Muscle layer of duodenum (tissue), 2 donors: ENCODE measurements around the gene TCF23.
"Not testable (repeated sequence)": the region's sequence is repeated elsewhere in the genome, so short reads cannot be mapped to it uniquely, and the experiment has no call there.

Source experiments
- H3K27ac ChIP-seq: one replicate; pipeline ENCODE4 v1.7.0; 2013; ENCODE audit warnings: mild to moderate bottlenecking, low read length
- H3K27me3 ChIP-seq: one replicate; pipeline ENCODE4 v1.7.0; 2013; ENCODE audit warnings: low read depth, mild to moderate bottlenecking, control low read depth, low read length
- H3K36me3 ChIP-seq, 2 donors: one replicate each; pipeline ENCODE4 v1.7.0; 2013; ENCODE audit warnings: low read length in 2 of 2, control low read depth in 1 of 2, mild to moderate bottlenecking in 1 of 2; ENCODE audit not compliant: insufficient read depth in 2 of 2, control insufficient read depth in 1 of 2
- H3K4me1 ChIP-seq, 2 donors: one replicate each; pipeline ENCODE4 v1.7.0; 2013; ENCODE audit warnings: low read length in 2 of 2, mild to moderate bottlenecking in 2 of 2, control low read depth in 1 of 2, moderate library complexity in 1 of 2; ENCODE audit not compliant: insufficient read depth in 2 of 2, control insufficient read depth in 1 of 2
- H3K4me3 ChIP-seq, 2 donors: one replicate each; pipeline ENCODE4 v1.7.0; 2013; ENCODE audit warnings: low read length in 2 of 2, low read depth in 1 of 2, mild to moderate bottlenecking in 1 of 2
- H3K9me3 ChIP-seq, 2 donors: one replicate each; pipeline ENCODE4 v1.7.0; 2013; ENCODE audit warnings: low read length in 2 of 2, control low read depth in 1 of 2, mild to moderate bottlenecking in 1 of 2; ENCODE audit not compliant: control insufficient read depth in 1 of 2
- donor health status: healthy.

TCF23 gene

DNA sequence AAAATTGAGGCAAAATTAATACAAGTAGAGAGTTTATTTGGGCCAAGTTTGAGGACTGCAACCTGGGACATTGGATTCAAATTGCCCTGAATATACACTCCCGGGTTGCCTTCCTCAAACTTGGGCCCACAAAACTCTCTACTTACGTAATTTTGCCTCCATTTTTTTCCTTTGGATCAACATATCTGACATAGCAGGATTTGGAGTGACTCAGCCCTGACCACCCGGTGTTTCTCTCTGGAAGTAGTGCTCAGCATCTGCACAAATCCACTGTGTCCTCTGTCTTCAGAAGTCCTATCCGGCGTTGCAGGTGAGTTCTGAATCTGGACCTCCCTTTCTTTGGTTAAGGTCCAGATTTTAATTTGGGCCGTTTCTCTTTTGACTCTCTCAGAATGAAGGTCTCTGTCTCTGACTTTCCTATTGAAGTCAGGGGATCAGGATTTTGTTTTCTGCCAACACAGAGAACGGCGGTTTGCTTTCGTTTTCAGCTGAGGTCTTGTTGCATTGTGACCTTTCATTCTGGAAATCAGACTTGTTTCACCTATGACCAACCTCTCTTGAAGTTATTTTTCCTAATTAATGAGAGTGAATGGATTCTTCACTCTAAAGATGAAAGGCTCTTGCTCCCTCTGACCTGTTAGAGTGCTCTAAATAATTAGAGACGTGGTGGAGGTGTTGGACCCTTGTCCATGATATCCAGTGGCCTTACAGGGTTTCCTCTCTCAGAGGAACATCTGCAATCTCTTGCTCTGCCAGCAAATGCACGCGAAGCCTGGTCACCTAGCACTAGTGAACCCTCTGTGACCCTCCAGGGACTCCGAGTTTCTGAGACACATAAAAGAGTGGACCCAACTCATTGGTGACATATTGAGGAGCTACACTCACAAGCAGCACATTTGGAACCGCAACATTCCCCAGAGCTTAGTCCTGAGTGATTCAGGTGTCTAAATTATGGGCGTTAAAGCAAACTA is 13.6 kb downstream of the TCF23 start:
- Histone ChIP-seq H3K36me3 (no peaks in the 10 kb centered on the region), H3K9me3 (no peaks in the 10 kb centered on the region), H3K27ac (peak overlapping the region; percentile 5), H3K4me1 (no peaks in the 10 kb centered on the region), H3K27me3 (no peaks in the 10 kb centered on the region), H3K4me3 (peak overlapping the region in 1 of 2 donors; percentile 23)

DNA sequence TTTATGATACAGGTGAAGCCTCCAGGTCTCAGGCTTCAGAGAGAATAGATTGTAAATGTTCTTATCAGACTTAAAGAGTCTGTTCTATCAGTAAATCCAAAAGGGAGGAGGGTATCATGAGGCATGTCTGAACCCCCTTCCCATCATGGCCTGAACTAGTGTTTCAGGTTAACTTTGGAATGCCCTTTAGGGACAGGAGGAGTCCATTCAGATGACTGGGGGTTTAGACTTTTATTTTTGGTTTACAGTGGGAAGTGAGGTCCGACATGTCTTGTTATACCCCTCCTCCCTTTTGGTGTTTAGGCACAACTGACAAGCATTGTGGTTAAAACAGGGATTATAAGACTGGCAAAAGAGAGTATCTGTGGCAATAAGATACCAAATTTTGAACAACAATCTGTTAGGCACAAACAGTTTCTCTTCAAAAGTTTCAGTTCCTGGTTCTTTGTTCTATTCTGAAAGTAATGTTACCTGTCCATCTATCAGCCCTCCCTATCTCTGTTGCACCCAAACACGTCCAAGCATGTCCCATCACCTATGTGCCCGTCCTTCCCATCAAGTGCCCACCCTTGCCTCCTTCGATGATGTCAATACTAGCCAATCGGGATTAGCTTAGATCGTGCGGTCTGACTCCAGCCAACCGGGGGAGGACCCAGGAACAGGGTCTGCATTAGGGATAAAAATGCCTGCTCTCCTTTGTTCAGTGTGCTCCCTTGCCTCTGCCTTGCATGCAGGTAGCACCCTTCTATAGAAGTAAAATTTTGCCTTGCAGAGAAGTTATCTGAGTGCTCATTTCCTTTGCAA is 16.4 kb downstream of the TCF23 start:
- Histone ChIP-seq H3K9me3 (no peaks in the 10 kb centered on the region), H3K36me3 (no peaks in the 10 kb centered on the region), H3K4me1 (peaks cover 0 to 3% of the 10 kb centered on the region in 2 donors), H3K27ac (no peak overlapping the region), H3K27me3 (no peaks in the 10 kb centered on the region), H3K4me3 (no peak overlapping the region)

DNA sequence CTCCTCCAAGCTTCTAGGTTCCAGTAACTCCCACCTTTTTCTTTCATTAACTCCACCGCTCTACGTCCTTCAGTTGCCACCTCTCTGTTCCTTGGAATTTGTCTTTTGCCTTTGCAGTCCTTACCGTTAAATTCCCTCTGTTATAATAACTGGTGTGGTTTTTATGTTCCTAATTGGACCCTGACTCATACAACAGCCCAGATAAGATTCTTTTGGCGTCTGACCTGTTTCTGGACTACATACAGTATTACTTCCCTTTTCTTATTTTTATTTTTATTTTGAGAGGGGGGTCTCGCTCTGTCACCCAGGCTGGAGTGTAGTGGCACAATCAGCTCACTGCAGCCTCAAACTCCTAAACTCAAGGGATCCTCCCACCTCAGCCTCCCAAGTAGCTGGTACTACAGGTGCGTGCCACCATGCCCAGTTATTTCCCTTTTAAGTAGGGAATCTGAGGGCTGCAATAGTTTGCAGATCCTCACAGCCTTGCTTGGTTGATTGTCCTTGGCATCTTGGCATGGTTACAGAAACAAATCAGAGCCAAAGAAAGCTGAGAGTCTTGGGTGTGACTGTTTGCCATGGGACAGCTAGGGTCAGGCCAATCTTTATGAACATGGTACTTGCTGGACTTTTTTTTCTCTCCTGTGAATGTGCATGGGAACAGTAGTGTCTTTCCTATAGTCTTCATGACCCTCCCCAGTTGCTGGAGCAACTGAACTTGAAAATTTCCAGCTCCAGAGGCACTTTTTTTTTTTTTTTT is 22.0 kb downstream of the TCF23 start:
- Histone ChIP-seq H3K27ac (no peak overlapping the region), H3K4me1 (peaks cover 0 to 3% of the 10 kb centered on the region in 2 donors), H3K27me3 (no peaks in the 10 kb centered on the region), H3K4me3 (no peak overlapping the region), H3K9me3 (no peaks in the 10 kb centered on the region), H3K36me3 (no peaks in the 10 kb centered on the region)

DNA sequence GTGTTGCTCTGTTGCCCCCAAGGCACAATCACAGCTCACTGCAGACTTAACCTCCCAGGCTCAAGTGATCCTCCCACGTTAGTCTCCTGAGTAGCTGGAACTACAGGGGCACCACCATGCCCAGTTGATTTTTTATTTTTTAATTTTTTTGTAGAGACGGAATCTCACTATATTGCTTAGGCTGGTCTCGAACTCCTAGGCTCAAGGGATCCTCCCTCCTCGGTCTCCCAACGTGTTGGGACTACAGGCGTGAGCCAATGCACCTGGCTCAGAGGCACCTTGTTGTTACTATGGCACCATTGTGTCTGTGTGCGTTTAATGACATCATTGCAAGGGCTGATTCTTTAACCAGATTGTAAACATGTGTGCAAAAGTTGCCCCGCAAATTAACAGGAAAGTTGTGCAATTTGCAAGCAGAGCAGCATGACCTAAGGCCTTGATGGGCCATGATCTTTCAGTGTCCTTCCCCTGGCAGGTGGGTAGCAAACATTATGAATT is 22.6 kb downstream of the TCF23 start:
- Histone ChIP-seq H3K27me3 (no peaks in the 10 kb centered on the region), H3K36me3 (no peaks in the 10 kb centered on the region), H3K4me1 (peaks cover 0 to 3% of the 10 kb centered on the region in 2 donors), H3K4me3 (no peak overlapping the region), H3K27ac (no peak overlapping the region), H3K9me3 (no peaks in the 10 kb centered on the region)

DNA sequence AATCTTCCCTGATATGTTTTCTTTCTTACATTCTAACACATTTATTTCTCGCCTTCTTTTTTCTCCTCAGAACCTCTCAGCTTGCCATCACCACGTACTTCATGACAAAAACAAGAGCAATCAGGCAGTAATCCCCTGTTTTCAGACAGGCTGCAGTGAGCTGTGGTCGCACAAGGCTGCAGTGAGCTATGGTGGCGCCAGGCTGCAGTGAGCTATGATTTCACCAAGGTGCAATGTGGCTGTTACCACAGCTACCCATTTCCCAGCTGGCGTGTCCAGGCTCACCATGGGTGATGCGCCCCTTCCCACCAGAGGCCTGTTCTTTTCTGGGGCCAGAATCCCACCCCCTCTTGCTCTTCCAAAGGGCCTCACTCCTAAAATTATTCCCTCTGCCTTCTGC is 25.8 kb downstream of the TCF23 start:
- H3K36me3 ChIP-seq, result no peaks in the 10 kb centered on the region
- H3K4me1 ChIP-seq, result peaks cover 0 to 3% of the 10 kb centered on the region in 2 donors
- H3K27me3 ChIP-seq, result no peaks in the 10 kb centered on the region
- no peak overlapping the region for H3K4me3 ChIP-seq
- no peak overlapping the region for H3K27ac ChIP-seq
- no peaks in the 10 kb centered on the region for H3K9me3 ChIP-seq

DNA sequence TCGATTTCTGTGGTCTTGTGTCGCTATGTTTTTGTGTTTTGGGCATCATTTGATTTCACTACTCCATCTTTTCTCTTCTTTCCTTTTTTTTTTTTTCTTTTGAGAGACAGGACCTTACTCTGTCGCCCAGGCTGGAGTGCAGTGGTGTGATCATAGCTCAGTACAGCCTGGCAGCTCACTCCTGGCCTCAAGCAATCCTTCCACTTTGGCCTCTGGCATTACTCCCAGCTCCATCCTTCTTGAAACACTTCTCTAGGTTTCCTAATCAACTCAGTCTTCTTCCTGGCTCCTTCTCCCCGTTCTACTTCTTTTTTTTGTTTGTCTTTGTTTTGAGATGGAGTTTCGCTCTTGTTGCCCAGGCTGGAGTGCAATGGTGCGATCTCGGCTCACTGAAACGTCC is 26.5 kb downstream of the TCF23 start:
- no peaks in the 10 kb centered on the region for H3K36me3 ChIP-seq
- H3K4me3 ChIP-seq, result no peak overlapping the region
- H3K27me3 ChIP-seq, result no peaks in the 10 kb centered on the region
- no peaks in the 10 kb centered on the region for H3K4me1 ChIP-seq
- no peak overlapping the region for H3K27ac ChIP-seq
- H3K9me3 ChIP-seq, result no peaks in the 10 kb centered on the region

DNA sequence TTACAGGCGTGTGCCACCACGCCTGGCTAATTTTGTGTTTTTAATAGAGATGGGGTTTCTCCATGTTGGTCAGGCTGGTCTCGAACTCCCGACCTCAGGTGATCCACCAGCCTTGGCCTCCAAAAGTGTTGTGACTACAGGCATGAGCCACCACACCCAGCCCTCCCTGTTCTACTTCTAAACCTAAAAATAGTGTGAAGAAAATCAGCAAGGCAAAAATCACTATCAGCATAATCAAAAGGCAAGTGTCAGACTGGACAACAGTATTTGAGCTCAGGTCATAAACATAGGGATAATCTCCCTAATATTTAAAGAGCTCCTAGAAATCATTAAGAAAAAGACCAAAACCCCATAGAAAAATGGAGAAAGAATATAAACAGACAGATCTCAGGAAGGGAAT is 27.0 kb downstream of the TCF23 start:
- H3K36me3 ChIP-seq, H3K9me3 ChIP-seq, H3K4me1 ChIP-seq, H3K4me3 ChIP-seq, H3K27ac ChIP-seq, H3K27me3 ChIP-seq: not testable (repeated sequence)

DNA sequence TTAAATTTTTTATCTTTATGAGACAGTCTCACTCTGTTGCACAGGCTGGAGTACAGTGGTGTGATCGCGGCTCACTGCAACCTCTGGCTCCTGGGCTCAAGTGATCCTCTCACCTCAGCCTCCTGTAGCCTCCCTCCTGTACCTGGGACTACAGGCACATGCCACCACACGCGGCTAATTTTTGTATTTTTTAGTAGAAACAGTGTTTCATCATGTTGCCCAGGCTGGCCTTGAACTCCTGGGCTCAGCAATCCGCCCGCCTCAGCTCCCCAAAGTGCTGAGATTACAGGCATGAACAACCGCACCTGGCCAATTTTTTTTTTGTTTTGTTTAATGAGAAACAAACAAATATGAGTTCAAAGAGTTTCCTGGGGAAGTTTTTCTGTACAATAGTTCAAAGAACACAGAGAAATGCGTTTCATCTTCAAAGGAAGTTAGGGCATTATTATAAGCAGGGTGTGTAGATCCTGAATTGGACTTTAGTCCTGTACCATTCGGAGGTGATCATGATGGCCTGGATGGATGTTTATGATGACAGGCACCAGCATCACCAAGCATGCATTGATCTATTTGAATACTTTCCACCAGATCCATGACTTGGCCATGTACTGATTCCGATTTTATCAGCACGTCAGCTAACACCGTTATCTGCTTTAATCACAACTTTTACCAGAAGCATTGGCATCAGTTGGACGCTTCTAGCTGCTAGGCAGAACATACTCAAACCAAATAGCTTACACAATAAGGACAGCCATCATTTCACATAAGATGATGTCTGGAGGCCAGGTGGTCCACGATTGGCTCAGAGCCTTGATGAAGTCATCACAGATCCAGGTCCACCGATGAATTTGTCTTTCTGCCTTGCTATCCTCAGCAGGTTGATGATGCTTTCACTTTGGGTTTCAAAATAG is 28.9 kb downstream of the TCF23 start:
- Histone ChIP-seq H3K36me3 (peaks cover 0 to 6% of the 10 kb centered on the region in 2 donors), H3K9me3 (no peaks in the 10 kb centered on the region), H3K27me3 (no peaks in the 10 kb centered on the region), H3K4me3 (no peak overlapping the region), H3K27ac (no peak overlapping the region), H3K4me1 (no peaks in the 10 kb centered on the region)

DNA sequence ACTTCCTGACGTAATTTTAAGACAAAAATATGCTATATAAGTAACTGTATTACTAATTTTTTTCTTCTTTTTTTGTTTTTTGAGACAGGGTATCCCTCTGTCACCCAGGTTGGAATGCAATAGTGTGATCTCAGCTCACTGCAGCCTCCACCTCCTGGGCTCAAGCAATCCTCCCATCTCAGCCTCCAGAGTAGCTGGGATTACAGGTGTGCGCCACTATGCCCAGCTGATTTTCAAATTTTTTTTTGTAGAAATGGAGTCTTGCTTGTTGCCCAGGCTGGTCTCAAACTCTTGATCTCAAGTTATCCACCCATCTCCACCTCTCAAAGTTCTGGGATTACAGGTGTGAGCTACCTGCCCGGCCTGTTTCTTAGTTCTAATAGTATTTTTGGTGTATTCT is 29.7 kb downstream of the TCF23 start:
- peaks cover 0 to 6% of the 10 kb centered on the region in 2 donors for H3K36me3 ChIP-seq
- no peaks in the 10 kb centered on the region for H3K4me1 ChIP-seq
- H3K9me3 ChIP-seq, result no peaks in the 10 kb centered on the region
- H3K27me3 ChIP-seq, result no peaks in the 10 kb centered on the region
- H3K4me3 ChIP-seq, result no peak overlapping the region
- no peak overlapping the region for H3K27ac ChIP-seq

DNA sequence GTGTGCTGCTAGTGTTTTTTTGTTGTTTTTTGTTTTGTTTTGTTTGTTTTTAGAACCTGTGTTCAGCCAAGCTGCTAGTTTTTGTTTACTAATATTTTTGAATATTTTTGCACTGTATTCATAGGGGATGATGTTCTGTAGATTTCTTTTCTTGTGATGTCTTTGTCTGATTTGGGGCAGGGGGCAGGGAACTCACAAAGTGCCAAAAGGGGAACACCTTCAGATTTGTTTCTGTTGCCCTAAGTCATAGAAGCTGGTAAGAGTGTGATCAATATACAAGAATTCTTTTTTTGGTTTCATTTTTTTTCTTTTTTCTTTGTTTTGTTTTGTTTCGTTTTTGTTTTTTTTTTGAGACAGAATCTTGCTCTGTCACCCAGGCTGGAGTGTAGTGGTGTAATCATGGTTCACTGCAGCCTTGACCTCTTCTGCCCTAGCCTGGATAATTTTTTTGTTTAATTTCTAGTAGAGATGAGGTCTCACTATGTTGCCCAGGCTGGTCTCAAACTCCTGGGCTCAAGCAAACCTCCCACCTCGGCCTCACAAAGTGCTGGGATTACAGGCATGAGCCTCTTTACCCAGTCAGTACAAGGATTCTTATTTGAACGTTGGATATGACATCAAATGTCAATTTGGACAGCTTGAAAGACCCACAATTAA is 30.7 kb downstream of the TCF23 start:
- H3K9me3 ChIP-seq, result no peaks in the 10 kb centered on the region
- no peak overlapping the region for H3K4me3 ChIP-seq
- no peak overlapping the region for H3K27ac ChIP-seq
- no peaks in the 10 kb centered on the region for H3K4me1 ChIP-seq
- H3K27me3 ChIP-seq, result no peaks in the 10 kb centered on the region
- H3K36me3 ChIP-seq, result peaks cover 0 to 6% of the 10 kb centered on the region in 2 donors
